Sigmoid colon (tissue), 4 donors: ENCODE data around the gene LSMEM2.
A peak's percentile ranks its signal among the peaks of the same experiment; 100 is the strongest.

Experiments used
- CTCF ChIP-seq, 4 experiments: fragments of 450-650 bp in 3 of 4; fragments of 200-600 bp in 1 of 4; IDR thresholded peaks; one replicate each; pipeline ENCODE4 v1.5.1; 2016 to 2019; ENCODE audit warnings: antibody characterized with exemption in 4 of 4, mild to moderate bottlenecking in 3 of 4, moderate library complexity in 2 of 4
- POLR2AphosphoS5 ChIP-seq, 4 donors: sonication (generic); formaldehyde crosslinking; IDR thresholded peaks; one replicate each; pipeline ENCODE4 v1.6.1; 2017; ENCODE audit warnings: antibody characterized with exemption in 4 of 4

GRCh38 chr3:50267280-50267913, 11.5 kb upstream of the LSMEM2 start:
- TF ChIP-seq CTCF (IDR thresholded peaks at IDR 0.05) (no peak), POLR2AphosphoS5 (IDR thresholded peaks at IDR 0.05) (peak; percentile 62 to 93 (median 86))
